ENCODE results near the gene DAO. TPM values are rescaled to one million over a fixed set of nuclear protein-coding genes. Genes with fewer than 3 reads are reported as not detected.

Gene DAO
- total and polyA plus RNA-seq, 8 donors, result not detected

GRCh38 chr12:108884116-108885012, 4.5 kb downstream of the DAO start:
- FAIRE-seq (no peak), DNase-seq (peak; percentile 21 to 70 (median 50)), ATAC-seq (peak; percentile 61 to 90 (median 78))
- Histone ChIP-seq H3K36me3 (no peaks in the 10 kb centered on the region), H3K4me1 (no peaks in the 10 kb centered on the region), H3K4me3 (no peak overlapping the region), H3K27ac (no peak overlapping the region), H3K9me3 (no peaks in the 10 kb centered on the region), H3K27me3 (no peaks in the 10 kb centered on the region)
- intact Hi-C loops (cut with DNase I), result loop anchor here in 2 of 3 donors (5.0 to 10.0 kb wide), 2 partner anchors 208 to 210 kb away; partner anchors contain the start of genes ALKBH2 (in 2 of the 2) and UNG (in 1 of the 2)
- peak; percentile 24 to 55 (median 46) for TF ChIP-seq CTCF (IDR thresholded peaks at IDR 0.05)
- 42 to 46% methylated on average over 16 of the region's 16 CpGs for WGBS, 2 donors

DNA sequence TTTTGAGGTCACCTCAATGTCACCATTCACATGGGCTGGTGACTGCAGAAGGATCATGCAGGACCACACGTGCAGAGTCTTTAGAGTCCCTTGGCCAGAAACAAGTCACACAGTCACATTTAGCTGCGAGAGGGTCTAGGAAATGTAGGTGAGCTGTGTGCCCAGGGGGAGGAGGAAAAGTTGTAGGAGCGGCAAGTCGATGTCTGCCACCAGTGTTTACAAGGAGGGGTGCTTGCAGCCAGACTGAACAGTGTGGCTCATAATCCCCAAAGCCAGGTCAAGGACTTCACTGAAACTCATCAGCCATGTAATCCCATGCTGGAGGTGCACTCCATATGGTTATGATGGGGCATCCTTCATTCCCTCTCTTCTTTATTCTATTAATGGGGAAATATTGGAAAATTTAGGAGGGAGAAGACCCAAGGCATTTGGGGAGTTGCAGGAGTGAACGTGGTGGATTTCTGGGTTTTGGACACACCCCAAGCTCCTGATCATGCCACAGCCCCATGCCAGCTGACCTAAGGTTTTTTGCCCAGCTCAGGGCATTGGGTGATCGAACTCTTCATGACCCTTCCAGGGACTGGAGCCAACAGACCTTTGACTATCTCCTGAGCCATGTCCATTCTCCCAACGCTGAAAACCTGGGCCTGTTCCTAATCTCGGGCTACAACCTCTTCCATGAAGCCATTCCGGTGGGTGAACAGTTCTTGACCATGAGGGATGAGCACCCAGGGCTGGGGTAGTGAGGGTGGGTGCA, 7.2 kb downstream of the DAO start:
- WGBS, 2 donors, result 62 to 71% methylated on average over 9 of the region's 9 CpGs
- Histone ChIP-seq H3K27ac (no peak overlapping the region), H3K36me3 (no peaks in the 10 kb centered on the region), H3K4me1 (no peaks in the 10 kb centered on the region), H3K9me3 (no peaks in the 10 kb centered on the region), H3K27me3 (no peaks in the 10 kb centered on the region), H3K4me3 (no peak overlapping the region)
- DNase-seq, result no peak
- no peak for ATAC-seq
- FAIRE-seq, result no peak
- TF ChIP-seq CTCF (IDR thresholded peaks at IDR 0.05), result no peak
- intact Hi-C loops (cut with DNase I), result loop anchor here in 1 of 3 donors (10.0 kb wide), 1 partner anchor 208 kb away; the partner anchor contains the start of genes ALKBH2 and UNG

DNA sequence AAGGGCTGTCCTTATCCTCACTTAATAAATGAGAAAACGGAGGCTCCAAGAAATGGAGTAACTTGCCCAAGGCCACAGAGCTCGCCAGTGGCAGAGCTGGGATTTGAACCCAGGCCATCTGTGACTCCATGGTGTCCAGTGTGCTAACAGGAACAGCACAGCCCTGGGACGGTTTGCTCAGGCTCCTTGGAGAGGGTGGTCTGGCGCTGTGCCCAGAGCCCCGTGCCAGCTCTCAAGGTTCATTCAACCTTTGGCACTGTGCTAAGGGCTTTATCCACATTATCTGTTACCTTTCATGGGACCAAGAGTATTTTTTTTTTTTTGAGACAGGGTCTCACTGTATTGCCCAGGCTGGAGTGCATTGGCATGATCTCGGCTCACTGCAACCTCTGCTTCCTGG, 8.1 kb downstream of the DAO start:
- Histone ChIP-seq H3K4me3 (no peak overlapping the region), H3K4me1 (no peaks in the 10 kb centered on the region), H3K27ac (no peak overlapping the region), H3K27me3 (no peaks in the 10 kb centered on the region), H3K36me3 (no peaks in the 10 kb centered on the region), H3K9me3 (no peaks in the 10 kb centered on the region)
- DNase-seq (peak in 2 of 6 donors; percentile 38 to 51), ATAC-seq (peak in 2 of 4 donors; percentile 34 to 57), FAIRE-seq (no peak)
- WGBS, 2 donors, result 23 to 30% methylated on average over 6 of the region's 6 CpGs
- no peak for TF ChIP-seq CTCF (IDR thresholded peaks at IDR 0.05)
- intact Hi-C loops (cut with DNase I), result loop anchor here in 1 of 3 donors (10.0 kb wide), 1 partner anchor 207 kb away; the partner anchor contains the start of genes ALKBH2 and UNG

DNA sequence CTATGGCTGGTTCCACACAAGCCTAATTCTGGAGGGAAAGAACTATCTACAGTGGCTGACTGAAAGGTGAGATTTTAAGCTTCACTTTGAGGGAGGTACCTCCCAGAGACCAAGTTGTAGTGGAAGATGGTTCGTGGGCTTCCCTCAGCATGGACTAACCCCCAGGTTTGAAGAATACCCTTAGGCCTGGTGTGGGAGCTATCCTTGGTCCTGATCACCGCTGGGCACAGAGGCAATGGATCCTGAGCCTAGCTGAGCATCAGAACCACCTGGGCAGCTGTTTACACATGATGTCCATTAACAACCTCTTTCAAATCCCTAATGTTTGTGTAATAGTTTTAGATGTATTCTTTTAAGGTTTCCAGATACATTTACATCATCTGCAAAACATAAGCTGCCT, 10.3 kb downstream of the DAO start:
- DNase-seq (no peak), ATAC-seq (no peak), FAIRE-seq (no peak)
- no peak overlapping the region for H3K27ac ChIP-seq
- intact Hi-C loops (cut with DNase I), result no loop called here
- no peak overlapping the region for H3K4me3 ChIP-seq
- TF ChIP-seq CTCF (IDR thresholded peaks at IDR 0.05), result no peak
- H3K27me3 ChIP-seq, result no peaks in the 10 kb centered on the region
- H3K4me1 ChIP-seq, result no peaks in the 10 kb centered on the region
- WGBS, 2 donors, result 69 to 79% methylated on average over 2 of the region's 2 CpGs
- H3K9me3 ChIP-seq, result no peaks in the 10 kb centered on the region
- no peaks in the 10 kb centered on the region for H3K36me3 ChIP-seq
